GM03348 (cell line): ENCODE data around the gene CALHM4.
"Not testable (repeated sequence)": the region's sequence is repeated elsewhere in the genome, so short reads cannot be mapped to it uniquely, and the experiment has no call there.

Experiments used
- DNase-seq: peaks from one replicate; pipeline ENCODE4 v3.0.0; 2012; ENCODE audit warnings: low spot score

CALHM4 gene

DNA sequence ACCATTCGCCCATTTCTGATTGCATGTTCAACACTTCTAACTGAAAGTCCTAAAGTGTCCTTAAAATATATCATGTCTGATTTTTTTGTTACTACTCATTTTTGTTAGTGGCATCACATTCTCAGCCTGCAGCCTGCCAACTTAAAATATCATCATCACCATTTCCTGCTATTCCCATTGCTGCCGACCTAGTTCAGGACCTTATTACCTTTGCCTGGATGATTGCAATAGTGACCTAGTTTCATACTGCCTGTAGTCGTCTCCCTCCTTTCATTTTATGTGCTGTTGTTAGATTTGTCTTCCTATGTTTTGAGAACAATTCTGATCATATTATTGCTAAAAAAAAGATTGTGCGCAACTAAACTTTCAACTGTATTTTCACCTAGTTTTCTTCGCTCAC, 23.9 kb downstream of the CALHM4 start:
- no peak for DNase-seq

GRCh38 chr6:116578335-116578734, 24.8 kb downstream of the CALHM4 start:
- DNase-seq: no peak

DNA sequence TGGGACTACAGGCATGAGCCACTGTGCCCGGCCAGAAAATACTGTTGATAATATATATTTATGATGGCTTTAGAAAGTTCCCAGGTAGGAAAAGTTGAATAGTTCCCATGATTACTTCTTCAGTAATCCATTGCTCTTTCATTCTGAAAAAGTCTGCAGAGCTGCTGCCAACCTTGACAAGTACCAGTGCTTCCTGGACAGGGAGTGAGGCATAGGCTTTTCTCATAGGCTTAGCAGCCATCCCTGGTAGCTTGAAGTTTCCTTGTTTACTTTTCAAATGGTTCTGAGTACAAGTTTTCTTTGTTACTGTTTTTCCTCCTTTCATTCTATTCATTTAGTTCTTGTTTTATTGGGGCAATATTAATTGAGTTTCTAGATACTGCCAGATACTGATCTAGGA, 25.6 kb downstream of the CALHM4 start:
- no peak for DNase-seq

DNA sequence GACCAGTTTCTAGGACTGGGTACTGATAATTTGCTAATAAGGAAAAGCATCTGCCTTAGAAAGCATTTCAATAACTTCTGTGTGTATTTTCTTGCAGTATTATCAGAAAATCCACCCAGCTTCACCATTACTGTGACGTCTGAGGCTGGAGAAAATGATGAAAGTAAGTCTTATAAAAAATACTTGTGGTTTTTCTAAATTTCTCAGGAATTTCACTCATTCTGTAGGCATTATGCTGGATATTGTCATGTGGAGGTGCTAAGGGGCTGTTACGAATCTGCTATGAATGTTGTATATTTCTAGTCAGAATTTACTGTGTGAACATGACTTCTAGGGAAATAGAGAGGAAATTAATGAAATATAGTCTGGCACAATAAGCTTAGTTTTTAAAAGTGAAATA, 26.6 kb downstream of the CALHM4 start:
- DNase-seq: peak; percentile 42

DNA sequence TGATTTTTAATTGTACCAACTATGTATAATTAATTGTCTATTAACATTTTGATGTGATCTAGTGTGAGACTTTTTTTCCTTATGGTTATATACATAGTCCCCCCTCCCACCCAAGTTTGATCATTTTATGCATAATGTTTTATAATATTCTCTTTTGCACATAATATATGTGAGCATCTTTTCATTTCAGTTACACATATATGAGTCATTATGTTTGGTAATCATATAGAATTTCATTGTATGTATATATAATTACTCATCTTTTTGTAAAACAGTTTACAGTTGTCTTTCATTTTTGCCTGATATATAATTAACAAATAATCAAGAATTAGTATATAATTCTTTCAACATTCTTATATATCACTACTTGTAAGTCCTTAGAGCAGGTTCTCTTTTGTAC, 32.7 kb downstream of the CALHM4 start:
- DNase-seq: no peak

GRCh38 chr6:116586738-116587137, 33.2 kb downstream of the CALHM4 start:
- no peak for DNase-seq

DNA sequence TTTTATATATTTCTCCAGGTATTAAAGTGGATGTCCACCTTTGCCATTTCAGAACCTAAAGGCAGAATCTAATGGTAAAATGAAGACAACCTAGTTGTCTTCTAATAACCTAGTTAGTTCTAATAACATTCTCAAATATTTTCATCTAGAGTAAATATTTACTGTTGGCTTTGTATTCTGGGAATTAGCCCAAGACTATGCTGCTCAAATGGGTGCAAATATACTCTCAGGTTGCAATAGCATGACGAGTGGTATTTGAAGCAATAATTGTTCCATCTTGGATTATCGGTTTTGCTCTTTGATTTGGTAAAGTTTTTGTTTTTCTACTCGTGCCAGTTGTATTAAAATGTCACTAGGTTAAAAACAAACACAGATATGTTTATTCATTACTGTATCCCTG, 41.7 kb downstream of the CALHM4 start:
- DNase-seq: no peak

DNA sequence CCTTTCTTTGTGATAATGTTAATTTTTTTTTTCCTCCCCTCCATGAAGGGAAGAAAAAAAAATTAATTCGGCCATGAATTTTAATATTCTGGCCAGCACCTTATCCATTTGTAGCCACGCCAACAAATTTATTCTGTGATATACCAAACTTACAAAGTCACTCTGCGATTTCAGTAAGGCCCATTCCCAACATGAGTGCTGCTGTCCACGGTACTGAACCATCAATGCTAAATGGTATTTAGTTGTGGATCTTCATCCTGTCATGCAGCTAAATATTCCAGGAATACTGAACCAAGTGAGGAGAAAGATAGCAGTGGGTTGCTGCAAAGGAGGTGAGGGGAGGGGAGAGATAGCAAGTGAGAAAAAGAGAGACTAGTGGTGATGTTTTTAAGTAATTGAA, 43.3 kb downstream of the CALHM4 start:
- DNase-seq: peak; percentile 10

- not testable (repeated sequence) for DNase-seq
Observed at GRCh38 chr6:116603916-116604315, 50.4 kb downstream of the CALHM4 start.

DNA sequence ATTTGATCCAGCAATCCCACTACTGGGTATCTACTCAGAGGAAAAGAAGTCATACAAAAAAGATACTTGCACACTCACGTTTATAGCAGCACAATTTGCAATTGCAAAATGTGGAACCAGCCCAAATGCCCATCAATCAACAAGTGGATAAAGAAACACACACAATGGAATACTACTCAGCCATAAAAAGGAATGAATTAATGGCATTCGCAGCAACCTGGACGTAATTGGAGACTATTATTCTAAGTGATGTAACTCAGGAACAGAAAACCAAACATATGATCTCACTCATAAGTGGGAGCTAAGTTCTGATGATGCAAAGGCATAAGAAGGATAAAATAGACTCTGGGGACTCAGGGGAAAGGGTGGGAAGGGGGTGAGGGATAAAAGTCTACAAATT, 51.3 kb downstream of the CALHM4 start:
- not testable (repeated sequence) for DNase-seq

GRCh38 chr6:116605935-116606334, 52.4 kb downstream of the CALHM4 start:
- DNase-seq: no peak
